GM21723 (cell line): Measurements from ENCODE around the gene SOD3.

Source experiments
- ATAC-seq: cut with Tn5 transposase; IDR thresholded peaks from one replicate; pipeline ENCODE4 v1.9.1; 2021; ENCODE audit warnings: mild to moderate bottlenecking, moderate library complexity; ENCODE audit not compliant: unreplicated experiment

SOD3 gene

GRCh38 chr4:24800325-24800895, 5.0 kb downstream of the SOD3 start:
- no peak for ATAC-seq

- no peak for ATAC-seq
Observed at GRCh38 chr4:24801136-24801855, 5.9 kb downstream of the SOD3 start.

GRCh38 chr4:24802648-24803047, 7.3 kb downstream of the SOD3 start:
- ATAC-seq, result no peak

- no peak for ATAC-seq
Observed at GRCh38 chr4:24805067-24805466, 9.7 kb downstream of the SOD3 start.

- ATAC-seq, result no peak
Observed at GRCh38 chr4:24805566-24805965, 10.2 kb downstream of the SOD3 start.

GRCh38 chr4:24806206-24806990, 11.0 kb downstream of the SOD3 start:
- ATAC-seq, result no peak

GRCh38 chr4:24807611-24808010, 12.2 kb downstream of the SOD3 start:
- no peak for ATAC-seq

- ATAC-seq, result no peak
Observed at GRCh38 chr4:24808261-24808660, 12.9 kb downstream of the SOD3 start.

GRCh38 chr4:24808955-24809354, 13.6 kb downstream of the SOD3 start:
- no peak for ATAC-seq

- ATAC-seq, result no peak
Observed at GRCh38 chr4:24809376-24809775, 14.0 kb downstream of the SOD3 start.

GRCh38 chr4:24809815-24810405, 14.5 kb downstream of the SOD3 start:
- ATAC-seq, result no peak

GRCh38 chr4:24810871-24811631, 15.7 kb downstream of the SOD3 start:
- ATAC-seq, result no peak

GRCh38 chr4:24813732-24814131, 18.4 kb downstream of the SOD3 start:
- ATAC-seq, result no peak

- ATAC-seq, result no peak
Observed at GRCh38 chr4:24816797-24817196, 21.4 kb downstream of the SOD3 start.

GRCh38 chr4:24820541-24820940, 25.2 kb downstream of the SOD3 start:
- no peak for ATAC-seq

GRCh38 chr4:24824720-24825119, 29.3 kb downstream of the SOD3 start:
- no peak for ATAC-seq

- peak; percentile 75 for ATAC-seq
Observed at GRCh38 chr4:24831637-24832036, 36.3 kb downstream of the SOD3 start.

GRCh38 chr4:24835696-24836095, 40.3 kb downstream of the SOD3 start:
- ATAC-seq, result no peak

GRCh38 chr4:24836661-24837242, 41.4 kb downstream of the SOD3 start:
- no peak for ATAC-seq

GRCh38 chr4:24837336-24837735, 42.0 kb downstream of the SOD3 start:
- no peak for ATAC-seq

- ATAC-seq, result no peak
Observed at GRCh38 chr4:24837781-24838180, 42.4 kb downstream of the SOD3 start.
